Measurements from ENCODE around the gene BDH1.
"Not testable (repeated sequence)": the region's sequence is repeated elsewhere in the genome, so short reads cannot be mapped to it uniquely, and the experiment has no call there.

Gene BDH1

GRCh38 chr3:197520311-197521276 lies 35.2 kb downstream of the BDH1 start:
- DNase-seq, result no peak

GRCh38 chr3:197519801-197520211 lies 36.0 kb downstream of the BDH1 start:
- DNase-seq, result no peak

- DNase-seq, result no peak
These were observed 36.8 kb downstream of the BDH1 start for GRCh38 chr3:197518881-197519421.

GRCh38 chr3:197517922-197518683 lies 37.7 kb downstream of the BDH1 start:
- DNase-seq, result not testable (repeated sequence)

DNA sequence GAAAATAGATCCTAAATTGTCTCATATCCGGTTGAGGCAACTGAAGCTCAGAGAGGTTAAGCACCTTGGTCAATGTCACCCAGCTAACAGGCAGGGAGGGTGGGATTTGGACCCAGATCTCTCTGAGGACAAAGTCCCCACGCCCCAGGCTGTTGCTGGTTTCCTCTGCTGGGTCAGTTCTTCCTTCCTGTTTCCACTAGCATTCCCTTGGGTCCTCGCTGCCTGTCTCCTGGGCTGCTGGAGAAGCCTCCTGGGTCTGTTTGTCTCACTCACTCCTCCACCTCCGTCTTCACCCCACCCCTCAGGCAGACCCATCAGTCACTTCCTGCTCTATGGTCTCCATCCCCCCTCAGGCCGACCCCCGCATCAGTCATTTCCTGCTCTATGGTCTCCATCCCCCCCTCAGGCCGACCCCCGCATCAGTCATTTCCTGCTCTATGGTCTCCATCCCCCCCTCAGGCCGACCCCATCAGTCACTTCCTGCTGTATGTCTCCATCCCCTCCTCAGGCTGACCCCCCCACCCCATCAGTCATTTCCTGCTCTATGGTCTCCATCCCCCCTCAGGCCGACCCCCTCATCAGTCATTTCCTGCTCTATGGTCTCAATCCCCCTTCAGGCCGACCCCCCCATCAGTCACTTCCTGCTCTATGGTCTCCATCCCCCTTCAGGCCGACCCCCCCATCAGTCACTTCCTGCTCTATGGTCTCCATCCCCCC lies 38.7 kb downstream of the BDH1 start:
- DNase-seq, result not testable (repeated sequence)

DNA sequence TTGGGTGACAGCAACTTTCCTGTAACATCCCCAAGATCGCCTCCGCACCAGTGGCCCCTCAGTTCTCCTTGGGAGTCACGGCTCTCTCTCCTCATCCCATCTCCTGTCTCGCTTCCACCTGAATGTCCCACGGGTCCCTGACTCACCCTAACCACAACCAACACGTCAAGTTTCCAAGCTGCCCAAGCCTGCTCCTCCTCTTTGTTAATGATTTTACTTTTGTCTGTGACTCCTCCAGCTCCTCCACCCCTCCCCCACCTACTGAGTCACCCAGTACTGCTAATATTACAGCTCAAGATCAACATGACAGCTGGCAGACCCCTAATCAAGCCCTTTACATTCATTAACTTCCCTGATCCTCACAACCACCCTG lies 39.3 kb downstream of the BDH1 start:
- DNase-seq, result no peak

DNA sequence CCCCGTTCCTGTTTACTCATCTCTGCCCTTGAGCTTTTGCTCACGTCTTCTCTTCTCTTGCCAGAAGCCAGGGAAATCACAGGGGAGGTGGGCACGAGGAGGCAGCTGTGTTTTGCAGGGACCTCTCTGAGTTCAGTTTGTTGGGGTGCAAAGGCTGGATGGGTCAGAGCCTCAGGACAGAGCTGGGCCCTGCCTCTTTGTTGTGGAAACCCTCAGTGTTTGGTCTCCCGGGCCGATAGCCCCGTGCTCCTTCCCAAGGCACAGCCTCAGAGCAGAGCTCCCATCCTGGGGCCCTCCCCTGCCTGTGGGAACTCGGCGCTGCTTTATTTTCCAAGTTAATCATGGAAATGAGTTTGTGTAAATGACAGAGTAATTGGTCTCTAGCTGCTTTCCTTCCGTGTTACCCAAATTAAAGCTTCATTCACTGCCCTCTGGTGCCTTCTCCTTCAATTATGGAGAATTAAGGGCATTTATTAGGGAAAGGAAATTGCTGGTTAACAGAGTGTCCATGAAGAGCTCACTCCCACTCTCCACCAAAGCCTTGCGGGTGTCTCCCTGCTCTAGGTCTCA lies 40.9 kb downstream of the BDH1 start:
- DNase-seq, result no peak

- no peak for DNase-seq
These were observed 41.6 kb downstream of the BDH1 start for GRCh38 chr3:197513953-197514785.

GRCh38 chr3:197512691-197513571 lies 42.8 kb downstream of the BDH1 start:
- DNase-seq, result no peak

- DNase-seq, result no peak
These were observed 43.7 kb downstream of the BDH1 start for GRCh38 chr3:197511853-197512635.

GRCh38 chr3:197511130-197511529 lies 44.6 kb downstream of the BDH1 start:
- no peak for DNase-seq

- DNase-seq, result no peak
These were observed 45.1 kb downstream of the BDH1 start for GRCh38 chr3:197510642-197511018.

DNA sequence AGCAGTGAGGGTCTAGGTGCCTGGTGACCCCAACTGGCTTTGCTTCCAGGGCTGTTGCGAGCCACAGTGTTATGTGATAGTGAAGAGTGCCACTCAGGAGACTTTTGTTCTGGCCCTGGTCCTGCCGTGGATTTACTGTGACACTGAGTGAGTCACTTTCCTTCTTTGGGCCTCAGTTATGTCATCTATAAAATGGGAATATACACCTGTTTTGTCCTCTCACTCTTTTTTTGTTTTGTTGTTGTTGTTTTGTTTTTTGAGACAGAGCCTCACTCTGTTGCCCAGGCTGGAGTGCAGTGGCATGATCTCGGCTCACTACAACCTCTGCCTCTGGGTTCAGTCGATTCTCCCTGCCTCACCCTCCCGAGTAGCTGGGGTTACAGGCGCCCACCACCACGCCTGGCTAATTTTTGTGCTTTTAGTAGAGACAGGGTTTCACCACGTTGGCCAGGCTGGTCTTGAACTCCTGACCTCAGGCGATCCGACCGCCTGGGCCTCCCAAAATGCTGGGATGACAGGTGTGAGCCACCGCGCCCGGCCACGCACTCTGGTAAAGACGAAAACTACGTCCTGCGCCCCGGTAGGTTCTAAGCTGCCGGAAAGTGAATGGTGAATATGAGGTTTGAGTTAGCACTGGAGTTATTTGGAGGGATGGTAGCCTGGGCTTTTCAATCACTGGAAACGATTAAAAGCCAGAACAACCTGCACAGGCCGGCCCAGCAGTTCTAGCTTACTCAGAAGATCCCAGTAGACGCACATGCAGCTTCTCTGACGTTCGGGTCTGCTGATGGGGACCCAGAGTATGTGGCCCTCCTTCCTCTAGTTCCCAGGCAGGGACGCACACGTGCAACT lies 46.6 kb downstream of the BDH1 start:
- DNase-seq, result no peak

- DNase-seq, result no peak
These were observed 47.3 kb downstream of the BDH1 start for GRCh38 chr3:197508461-197508860.

- DNase-seq, result no peak
These were observed 47.7 kb downstream of the BDH1 start for GRCh38 chr3:197508051-197508451.

DNA sequence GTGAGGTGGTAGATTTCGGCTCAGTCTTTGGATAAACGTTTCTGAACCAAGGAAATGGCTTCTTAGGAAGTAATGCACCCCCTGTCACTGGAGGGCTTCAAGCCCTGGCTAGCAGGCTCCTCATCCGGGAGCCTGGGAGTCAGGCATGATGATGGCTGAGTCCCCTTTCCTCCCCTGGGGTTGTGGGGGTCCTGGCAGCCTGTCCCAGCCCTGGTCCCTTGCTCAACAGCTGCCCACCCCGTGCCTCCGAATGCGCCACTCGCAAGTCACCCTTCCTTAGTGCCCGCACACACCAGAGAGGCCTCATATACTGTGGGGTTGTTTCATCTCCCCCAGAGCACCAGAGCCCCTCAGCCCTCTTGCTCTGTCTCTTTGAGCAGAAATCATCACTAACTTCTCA lies 48.2 kb downstream of the BDH1 start:
- no peak for DNase-seq

DNA sequence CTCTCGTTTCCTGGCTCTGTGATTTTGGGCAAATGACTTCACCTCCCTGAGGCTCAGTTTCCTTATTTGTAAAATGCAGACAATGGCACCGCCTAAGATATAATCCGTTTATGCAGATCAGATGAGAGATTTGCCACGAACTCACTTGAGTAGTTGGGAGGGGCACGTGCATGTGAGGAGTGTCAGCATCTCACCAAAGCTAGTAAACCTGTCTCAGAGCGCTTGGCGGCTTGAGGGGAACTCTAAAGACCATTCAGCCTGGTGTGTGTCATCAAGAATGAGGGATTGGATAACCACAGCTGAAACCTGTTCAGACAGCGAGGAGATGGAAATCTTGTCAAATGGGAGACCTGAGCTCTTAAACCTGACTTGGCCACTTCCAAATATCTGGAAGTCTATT lies 48.7 kb downstream of the BDH1 start:
- no peak for DNase-seq

DNA sequence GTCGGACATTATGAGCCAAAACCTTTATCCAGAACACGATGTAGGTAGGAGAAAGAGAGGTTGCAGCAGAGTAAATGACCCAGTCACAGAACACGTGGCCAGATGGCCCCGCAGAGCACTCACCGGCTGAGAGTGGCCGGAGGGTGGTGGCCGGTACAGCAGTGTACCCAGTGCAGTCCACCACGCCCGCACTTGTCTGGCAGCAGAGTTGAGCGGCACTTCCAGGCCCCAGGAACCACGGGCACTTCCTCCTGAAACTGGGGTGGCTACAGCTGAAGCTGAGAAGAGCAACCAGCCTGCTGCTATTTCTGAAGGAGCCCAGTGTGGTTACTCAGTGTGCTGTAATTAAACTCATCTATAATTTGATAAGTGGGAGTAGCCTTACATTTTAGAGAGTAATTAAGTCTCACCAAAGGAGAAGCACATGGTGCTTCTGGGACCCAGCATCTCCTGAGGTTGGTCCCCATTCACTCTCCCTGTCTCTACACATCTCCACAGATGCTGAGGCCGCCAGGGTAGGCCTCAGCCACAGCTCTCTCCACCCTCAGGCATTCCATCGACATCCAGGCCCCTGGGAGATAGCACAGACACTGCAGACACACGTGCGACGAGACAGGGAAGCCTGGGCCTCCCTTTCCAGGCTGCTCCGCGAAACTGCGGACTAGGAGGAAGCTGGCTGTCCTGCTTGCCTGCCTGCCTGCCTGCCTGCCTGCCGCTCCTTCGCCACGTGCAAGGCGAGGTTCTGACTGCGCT lies 49.8 kb downstream of the BDH1 start:
- DNase-seq, result no peak

Measured in NCI-H1092 (cell line).